Neural cell (in vitro differentiated cells): ENCODE data around the gene MYO18B. TPM values are rescaled to one million over a fixed set of nuclear protein-coding genes. Genes with fewer than 3 reads are reported as not detected.

Experiments
- H2AFZ ChIP-seq: fragments of 200-600, 300-800 bp; sonication (generic), shearing (Covaris generic); 2 replicates; pipeline ENCODE4 v1.6.0; 2014; ENCODE audit warnings: low read depth, mild to moderate bottlenecking, antibody characterized with exemption, low read length, moderate library complexity
- H3F3A ChIP-seq: fragments of 200-600 bp; shearing (Covaris generic); 2 replicates; pipeline ENCODE4 v1.6.1; 2016; ENCODE audit warnings: mild to moderate bottlenecking, moderate library complexity, mixed read lengths, antibody characterized with exemption, low read length; ENCODE audit not compliant: insufficient read depth, poor library complexity, severe bottlenecking
- H3K27ac ChIP-seq: fragments of 200-600, 300-800 bp; sonication (generic), shearing (Covaris generic); 2 replicates; pipeline ENCODE4 v1.5.1; 2014; ENCODE audit warnings: mild to moderate bottlenecking, low read length, moderate library complexity
- H3K27me3 ChIP-seq: fragments of 300-800, 200-600 bp; sonication (generic), shearing (Covaris generic); 2 replicates; pipeline ENCODE4 v1.6.0; 2014; ENCODE audit warnings: mild to moderate bottlenecking, low read depth, low read length, moderate library complexity; ENCODE audit not compliant: insufficient read depth
- H3K36me3 ChIP-seq: fragments of 300-800, 200-600 bp; sonication (generic), shearing (Covaris generic); 2 replicates; pipeline ENCODE4 v1.5.1; 2014; ENCODE audit warnings: mild to moderate bottlenecking, antibody characterized with exemption, low read length, moderate library complexity; ENCODE audit not compliant: insufficient read depth
- H3K4me2 ChIP-seq: fragments of 300-800, 200-600 bp; sonication (generic), shearing (Covaris generic); 2 replicates; pipeline ENCODE4 v1.6.0; 2014; ENCODE audit warnings: mild to moderate bottlenecking, low read length
- H3K4me3 ChIP-seq: fragments of 300-800, 200-600 bp; sonication (generic), shearing (Covaris generic); 2 replicates; pipeline ENCODE4 v1.5.1; 2014; ENCODE audit warnings: mild to moderate bottlenecking, low read length, moderate library complexity
- H3K79me2 ChIP-seq: fragments of 200-600 bp; shearing (Covaris generic); replicated peaks from 2 replicates; pipeline ENCODE4 v1.6.0; 2014; ENCODE audit warnings: mild to moderate bottlenecking, low read length, moderate library complexity; ENCODE audit not compliant: insufficient read depth
- H3K9ac ChIP-seq: fragments of 300-800, 200-600 bp; sonication (generic), shearing (Covaris generic); 2 replicates; pipeline ENCODE4 v1.6.1; 2016; ENCODE audit warnings: mild to moderate bottlenecking, low read length, mixed read lengths
- H3K9me2 ChIP-seq: fragments of 200-600 bp; shearing (Covaris generic); 2 replicates; pipeline ENCODE4 v1.6.1; 2016; ENCODE audit warnings: mild to moderate bottlenecking, low read length, mixed read lengths; ENCODE audit not compliant: insufficient read depth
- H3K9me3 ChIP-seq: fragments of 200-600, 300-800 bp; sonication (generic), shearing (Covaris generic); 2 replicates; pipeline ENCODE4 v1.6.1; 2016; ENCODE audit warnings: mild to moderate bottlenecking, mixed run types, low read length, moderate library complexity, mixed read lengths
- H4K20me1 ChIP-seq: fragments of 200-600 bp; shearing (Covaris generic); 2 replicates; pipeline ENCODE4 v1.6.1; 2016; ENCODE audit warnings: mild to moderate bottlenecking, mixed run types; ENCODE audit not compliant: insufficient read depth
- CTCF ChIP-seq: fragments of 450-650 bp; IDR thresholded peaks from 2 replicates; pipeline ENCODE4 v1.5.1; 2014; ENCODE audit warnings: antibody characterized with exemption, mild to moderate bottlenecking, moderate library complexity; ENCODE audit not compliant: poor library complexity, severe bottlenecking
- EP300 ChIP-seq: fragments of 450-650 bp; conservative IDR thresholded peaks from 2 replicates; pipeline ENCODE4 v1.6.1; 2014; ENCODE audit warnings: antibody characterized with exemption, mild to moderate bottlenecking, moderate library complexity; ENCODE audit not compliant: poor library complexity, severe bottlenecking
- EZH2 ChIP-seq: fragments of 200-600, 300-800 bp; shearing (Covaris generic), sonication (generic); IDR thresholded peaks from 2 replicates; pipeline ENCODE4 v1.6.1; 2014; ENCODE audit warnings: antibody characterized with exemption, low read length, borderline replicate concordance, mild to moderate bottlenecking; ENCODE audit not compliant: insufficient read depth, poor library complexity, severe bottlenecking
- MXI1 ChIP-seq: fragments of 450-650 bp; conservative IDR thresholded peaks from 2 replicates; pipeline ENCODE4 v1.6.1; 2014; ENCODE audit warnings: antibody characterized with exemption, mild to moderate bottlenecking; ENCODE audit not compliant: poor library complexity, severe bottlenecking
- POLR2AphosphoS5 ChIP-seq: IDR thresholded peaks from 2 replicates; pipeline ENCODE4 v1.6.1; 2012
- RAD21 ChIP-seq: fragments of 450-650 bp; conservative IDR thresholded peaks from 2 replicates; pipeline ENCODE4 v1.6.1; 2014; ENCODE audit warnings: antibody characterized with exemption, mild to moderate bottlenecking, moderate library complexity
- REST ChIP-seq: IDR thresholded peaks from 2 replicates; pipeline ENCODE4 v1.6.1; 2012; ENCODE audit warnings: borderline replicate concordance
- SMC3 ChIP-seq: fragments of 450-650 bp; conservative IDR thresholded peaks from 2 replicates; pipeline ENCODE4 v1.6.1; 2014; ENCODE audit warnings: antibody characterized with exemption, mild to moderate bottlenecking, moderate library complexity; ENCODE audit not compliant: poor library complexity
- TAF1 ChIP-seq: IDR thresholded peaks from 2 replicates; pipeline ENCODE4 v1.6.1; 2012; ENCODE audit warnings: low read depth
- polyA plus RNA-seq: library from polyadenylated mRNA; depleted of rRNA; stranded (reverse); fragments of >200 nt; gene quantifications from 2 replicates; pipeline ENCODE4 v1.2.3, GENCODE V29; 2014

Gene MYO18B
- polyA plus RNA-seq, 1 donor from 2014 or later: 0.71 TPM

GRCh38 chr22:25697978-25698377 is 44.0 kb upstream of the MYO18B start:
- no peak overlapping the region for H3K27ac ChIP-seq
- no peak for TF ChIP-seq RAD21
- no peak for TF ChIP-seq SMC3
- no peak for TF ChIP-seq MXI1
- no peak overlapping the region for H3K4me2 ChIP-seq
- H3K79me2 ChIP-seq: no peaks in the 10 kb centered on the region
- no peaks in the 10 kb centered on the region for H3K9me2 ChIP-seq
- H3K9me3 ChIP-seq: no peaks in the 10 kb centered on the region
- H3K4me3 ChIP-seq: no peak overlapping the region
- H3K27me3 ChIP-seq: no peaks in the 10 kb centered on the region
- H3K9ac ChIP-seq: no peak overlapping the region
- no peaks in the 10 kb centered on the region for H3F3A ChIP-seq
- H4K20me1 ChIP-seq: no peaks in the 10 kb centered on the region
- H3K36me3 ChIP-seq: no peaks in the 10 kb centered on the region
- no peak overlapping the region for H2AFZ ChIP-seq

- Histone ChIP-seq H3K9me2 (no peaks in the 10 kb centered on the region), H3K4me3 (no peak overlapping the region), H3F3A (no peaks in the 10 kb centered on the region), H3K36me3 (no peaks in the 10 kb centered on the region), H3K9ac (no peak overlapping the region), H2AFZ (no peak overlapping the region), H3K79me2 (no peaks in the 10 kb centered on the region), H3K27me3 (no peaks in the 10 kb centered on the region), H3K27ac (no peak overlapping the region), H3K9me3 (no peaks in the 10 kb centered on the region), H4K20me1 (no peaks in the 10 kb centered on the region), H3K4me2 (no peak overlapping the region)
- TF ChIP-seq SMC3: no peak
- TF ChIP-seq EP300: no peak
- no peak for TF ChIP-seq MXI1
- TF ChIP-seq POLR2AphosphoS5: no peak
- no peak for TF ChIP-seq REST
- no peak for TF ChIP-seq EZH2
- TF ChIP-seq CTCF: no peak
- TF ChIP-seq RAD21: no peak
- TF ChIP-seq TAF1: no peak
Measured at GRCh38 chr22:25698461-25698860, 43.5 kb upstream of the MYO18B start.

GRCh38 chr22:25698978-25699377 is 43.0 kb upstream of the MYO18B start:
- Histone ChIP-seq H2AFZ (no peak overlapping the region), H3K36me3 (no peaks in the 10 kb centered on the region), H3K9me3 (no peaks in the 10 kb centered on the region), H3K9me2 (no peaks in the 10 kb centered on the region), H3K27me3 (no peaks in the 10 kb centered on the region), H3K4me2 (no peak overlapping the region), H3F3A (no peaks in the 10 kb centered on the region), H3K79me2 (no peaks in the 10 kb centered on the region), H3K4me3 (no peak overlapping the region), H4K20me1 (no peaks in the 10 kb centered on the region), H3K9ac (no peak overlapping the region), H3K27ac (no peak overlapping the region)
- TF ChIP-seq SMC3: no peak
- TF ChIP-seq CTCF: no peak
- TF ChIP-seq MXI1: no peak
- TF ChIP-seq RAD21: no peak
- TF ChIP-seq POLR2AphosphoS5: no peak
- TF ChIP-seq TAF1: no peak
- no peak for TF ChIP-seq EZH2
- no peak for TF ChIP-seq REST
- TF ChIP-seq EP300: no peak
